H9 (cell line): ENCODE results near the gene LATS2. TPM values are rescaled to one million over a fixed set of nuclear protein-coding genes. Genes with fewer than 3 reads are reported as not detected.

Experiments used
- DNase-seq: peaks from one replicate; pipeline ENCODE4 v3.0.0-alpha.2; 2017
- H2AFZ ChIP-seq: one replicate; pipeline ENCODE4 v1.6.1; 2013; ENCODE audit warnings: mild to moderate bottlenecking, low read length, control low read depth, moderate library complexity
- H2AK5ac ChIP-seq: 2 replicates; pipeline ENCODE4 v1.6.1; 2013; ENCODE audit warnings: low read length, control low read depth, mixed read lengths; ENCODE audit not compliant: insufficient read length
- H2BK120ac ChIP-seq: one replicate; pipeline ENCODE4 v1.6.1; 2013; ENCODE audit warnings: low read depth, mild to moderate bottlenecking, low read length, control low read depth, inconsistent platforms; ENCODE audit not compliant: poor library complexity, severe bottlenecking
- H2BK12ac ChIP-seq: 2 replicates; pipeline ENCODE4 v1.6.1; 2013; ENCODE audit warnings: low read length, control low read depth, mixed read lengths, low read depth; ENCODE audit not compliant: insufficient read length
- H2BK15ac ChIP-seq: 2 replicates; pipeline ENCODE4 v1.6.1; 2013; ENCODE audit warnings: low read depth, low read length, control low read depth
- H2BK20ac ChIP-seq: one replicate; pipeline ENCODE4 v1.6.1; 2013; ENCODE audit warnings: low read depth, mild to moderate bottlenecking, low read length, control low read depth, inconsistent platforms; ENCODE audit not compliant: poor library complexity, severe bottlenecking
- H2BK5ac ChIP-seq: 2 replicates; pipeline ENCODE4 v1.6.1; 2013; ENCODE audit warnings: low read length, control low read depth, mixed read lengths; ENCODE audit not compliant: insufficient read length
- H3K14ac ChIP-seq: 2 replicates; pipeline ENCODE4 v1.6.1; 2013; ENCODE audit warnings: low read length, control low read depth; ENCODE audit not compliant: insufficient read depth
- H3K18ac ChIP-seq: 2 replicates; pipeline ENCODE4 v1.6.1; 2013; ENCODE audit warnings: low read depth, mild to moderate bottlenecking, mixed read lengths, low read length, control low read depth; ENCODE audit not compliant: insufficient read length
- H3K23ac ChIP-seq: 2 replicates; pipeline ENCODE4 v1.6.1; 2013; ENCODE audit warnings: low read length, control low read depth, mixed read lengths, low read depth; ENCODE audit not compliant: insufficient read length
- H3K23me2 ChIP-seq: 2 replicates; pipeline ENCODE4 v1.6.1; 2013; ENCODE audit warnings: low read depth, mild to moderate bottlenecking, mixed read lengths, low read length, control low read depth; ENCODE audit not compliant: insufficient read length, poor library complexity, severe bottlenecking
- H3K27ac ChIP-seq: 2 replicates; pipeline ENCODE4 v1.5.1; 2013; ENCODE audit warnings: low read length, control low read depth, mixed read lengths, low read depth; ENCODE audit not compliant: insufficient read length
- H3K27me3 ChIP-seq: 2 replicates; pipeline ENCODE4 v1.6.1; 2013; ENCODE audit warnings: low read length, control low read depth, inconsistent platforms; ENCODE audit not compliant: insufficient read depth
- H3K4ac ChIP-seq: 2 replicates; pipeline ENCODE4 v1.6.1; 2013; ENCODE audit warnings: low read depth, mild to moderate bottlenecking, control low read depth, inconsistent platforms, low read length, moderate library complexity
- H3K4me1 ChIP-seq: 2 replicates; pipeline ENCODE4 v1.6.1; 2013; ENCODE audit warnings: low read length, control low read depth, inconsistent platforms; ENCODE audit not compliant: insufficient read depth
- H3K4me2 ChIP-seq: 2 replicates; pipeline ENCODE4 v1.6.1; 2013; ENCODE audit warnings: low read length, control low read depth, mixed read lengths; ENCODE audit not compliant: insufficient read length, insufficient read depth
- H3K56ac ChIP-seq: 2 replicates; pipeline ENCODE4 v1.6.1; 2013; ENCODE audit warnings: low read depth, mild to moderate bottlenecking, mixed read lengths, low read length, control low read depth; ENCODE audit not compliant: insufficient read length
- H3K79me1 ChIP-seq: 2 replicates; pipeline ENCODE4 v1.6.1; 2013; ENCODE audit warnings: low read depth, mild to moderate bottlenecking, moderate library complexity, low read length, control low read depth, inconsistent platforms; ENCODE audit not compliant: insufficient read depth, poor library complexity, severe bottlenecking
- H3K79me2 ChIP-seq: 2 replicates; pipeline ENCODE4 v1.6.1; 2013; ENCODE audit warnings: low read length, control low read depth, inconsistent platforms; ENCODE audit not compliant: insufficient read depth
- H3K9ac ChIP-seq: 2 replicates; pipeline ENCODE4 v1.6.1; 2013; ENCODE audit warnings: low read length, control low read depth, mixed read lengths; ENCODE audit not compliant: insufficient read length; ENCODE audit errors: extremely low read depth
- H3K9me3 ChIP-seq: one replicate; pipeline ENCODE4 v1.6.1; 2013; ENCODE audit warnings: low read depth, low read length, inconsistent platforms; ENCODE audit not compliant: control insufficient read depth
- H3T11ph ChIP-seq: one replicate; pipeline ENCODE4 v1.6.1; 2013; ENCODE audit warnings: mild to moderate bottlenecking, low read length, control low read depth, inconsistent platforms
- H4K20me1 ChIP-seq: one replicate; pipeline ENCODE4 v1.6.1; 2013; ENCODE audit not compliant: control insufficient read depth, insufficient read length, insufficient read depth
- H4K5ac ChIP-seq: 2 replicates; pipeline ENCODE4 v1.6.1; 2013; ENCODE audit warnings: low read depth, mild to moderate bottlenecking, mixed read lengths, low read length, control low read depth; ENCODE audit not compliant: insufficient read length
- H4K8ac ChIP-seq: replicated peaks from 2 replicates; pipeline ENCODE4 v1.6.1; 2013; ENCODE audit warnings: low read length, control low read depth, mixed read lengths, low read depth; ENCODE audit not compliant: insufficient read length
- H4K91ac ChIP-seq: 2 replicates; pipeline ENCODE4 v1.6.1; 2013; ENCODE audit warnings: low read depth, mild to moderate bottlenecking, moderate library complexity, mixed read lengths, low read length, control low read depth; ENCODE audit not compliant: insufficient read length
- H3K27ac Mint-ChIP-seq, 3 experiments: 2 replicates in 2 of 3; 3 replicates in 1 of 3; pipeline ENCODE4 v1.8.0; 2020 to 2021; ENCODE audit warnings: mixed read lengths in 3 of 3, mild to moderate bottlenecking in 1 of 3, moderate library complexity in 1 of 3
- H3K27me3 Mint-ChIP-seq: 2 replicates; pipeline ENCODE4 v1.8.0; 2021; ENCODE audit warnings: low read depth, mild to moderate bottlenecking, moderate library complexity, mixed read lengths
- H3K36me3 Mint-ChIP-seq, 3 experiments: 2 replicates in 2 of 3; 3 replicates in 1 of 3; pipeline ENCODE4 v1.8.0; 2020 to 2021; ENCODE audit warnings: low read depth in 3 of 3, mixed read lengths in 3 of 3; ENCODE audit not compliant: insufficient read depth in 1 of 3
- H3K4me1 Mint-ChIP-seq, 2 experiments: 2 replicates each; pipeline ENCODE4 v1.8.0; 2020; ENCODE audit warnings: mixed read lengths in 2 of 2
- H3K4me3 Mint-ChIP-seq, 2 experiments: 2 replicates in 1 of 2; 3 replicates in 1 of 2; pipeline ENCODE4 v1.8.0; 2020 to 2021; ENCODE audit warnings: mild to moderate bottlenecking in 2 of 2, mixed read lengths in 2 of 2, moderate library complexity in 1 of 2
- H3K9me3 Mint-ChIP-seq, 2 experiments: 2 replicates in 1 of 2; 3 replicates in 1 of 2; pipeline ENCODE4 v1.8.0; 2020; ENCODE audit warnings: mild to moderate bottlenecking in 2 of 2, mixed read lengths in 2 of 2, moderate library complexity in 1 of 2
- WGBS: extraction: QIAGEN DNeasy Blood & Tissue Kit; methylation state at CpG from one replicate; pipeline ENCODE4 v1.1.7; 2013; ENCODE audit warnings: missing lambda C conversion rate, low lambda C conversion rate, mixed read lengths; ENCODE audit not compliant: insufficient read length; ENCODE audit errors: extremely low coverage; 5-methylcytosine and 5-hydroxymethylcytosine counted together
- total RNA-seq: library from RNA; stranded (reverse); gene quantifications from 2 replicates; pipeline ENCODE4 v1.2.1, GENCODE V29; 2021
- TF ChIP-seq, protein P1 (sequence below): fragments of 200-600 bp; sonication (generic); conservative IDR thresholded peaks from 3 replicates; pipeline ENCODE4 v1.8.0; 2021; ENCODE audit warnings: antibody characterized with exemption, mild to moderate bottlenecking

The LATS2 gene
- total RNA-seq, 1 experiment from 2014 or later = 20.0 TPM

DNA sequence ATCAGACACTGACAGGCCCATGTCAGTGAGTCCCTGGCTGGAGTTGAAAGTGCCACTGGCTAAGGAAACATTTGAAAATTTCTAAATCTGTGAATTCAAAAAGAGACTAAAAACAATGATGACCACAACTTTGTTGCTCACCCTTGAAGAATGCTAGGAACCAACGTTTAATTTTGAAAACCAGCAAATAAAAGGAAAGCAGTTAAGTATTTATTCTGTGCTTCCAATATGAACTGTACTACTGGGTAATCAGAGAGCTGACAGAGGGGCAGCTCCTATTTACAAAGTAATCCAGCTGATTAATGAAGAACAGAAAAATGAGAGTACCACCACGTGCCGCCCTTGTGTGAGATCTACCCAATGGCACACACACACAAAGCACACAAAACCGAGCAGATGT, 44.7 kb upstream of the LATS2 start:
- Histone ChIP-seq H2AK5ac (no peak overlapping the region), H3K27me3 (no peaks in the 10 kb centered on the region), H3T11ph (no peak overlapping the region), H3K79me1 (no peaks in the 10 kb centered on the region), H3K23ac (no peak overlapping the region), H2BK20ac (no peak overlapping the region), H3K27ac (no peak overlapping the region), H3K23me2 (no peaks in the 10 kb centered on the region), H3K9me3 (no peaks in the 10 kb centered on the region), H2BK15ac (no peak overlapping the region), H4K8ac (no peak overlapping the region), H3K4me1 (no peaks in the 10 kb centered on the region), H2AFZ (no peak overlapping the region), H2BK12ac (no peak overlapping the region), H3K4ac (no peak overlapping the region), H3K79me2 (no peaks in the 10 kb centered on the region), H4K20me1 (no peaks in the 10 kb centered on the region), H3K56ac (no peak overlapping the region), H3K9ac (no peak overlapping the region), H3K4me2 (no peak overlapping the region), H2BK5ac (no peak overlapping the region), H4K5ac (no peak overlapping the region), H3K14ac (no peak overlapping the region), H4K91ac (no peak overlapping the region), H3K18ac (no peak overlapping the region), H2BK120ac (no peak overlapping the region)
- Mint-ChIP-seq H3K4me1 (peaks cover 4% of the 10 kb centered on the region in 2 experiments; a peak in 3 of 4 replicates), H3K27ac (no peak overlapping the region; a peak in 1 of 7 replicates), H3K9me3 (no peaks in the 10 kb centered on the region; a peak in 1 of 5 replicates), H3K27me3 (peaks cover 3% of the 10 kb centered on the region; the same call in 1 of the 2 replicates), H3K36me3 (no peaks in the 10 kb centered on the region; a peak in 1 of 7 replicates), H3K4me3 (no peak overlapping the region)
- TF ChIP-seq, protein P1, sequence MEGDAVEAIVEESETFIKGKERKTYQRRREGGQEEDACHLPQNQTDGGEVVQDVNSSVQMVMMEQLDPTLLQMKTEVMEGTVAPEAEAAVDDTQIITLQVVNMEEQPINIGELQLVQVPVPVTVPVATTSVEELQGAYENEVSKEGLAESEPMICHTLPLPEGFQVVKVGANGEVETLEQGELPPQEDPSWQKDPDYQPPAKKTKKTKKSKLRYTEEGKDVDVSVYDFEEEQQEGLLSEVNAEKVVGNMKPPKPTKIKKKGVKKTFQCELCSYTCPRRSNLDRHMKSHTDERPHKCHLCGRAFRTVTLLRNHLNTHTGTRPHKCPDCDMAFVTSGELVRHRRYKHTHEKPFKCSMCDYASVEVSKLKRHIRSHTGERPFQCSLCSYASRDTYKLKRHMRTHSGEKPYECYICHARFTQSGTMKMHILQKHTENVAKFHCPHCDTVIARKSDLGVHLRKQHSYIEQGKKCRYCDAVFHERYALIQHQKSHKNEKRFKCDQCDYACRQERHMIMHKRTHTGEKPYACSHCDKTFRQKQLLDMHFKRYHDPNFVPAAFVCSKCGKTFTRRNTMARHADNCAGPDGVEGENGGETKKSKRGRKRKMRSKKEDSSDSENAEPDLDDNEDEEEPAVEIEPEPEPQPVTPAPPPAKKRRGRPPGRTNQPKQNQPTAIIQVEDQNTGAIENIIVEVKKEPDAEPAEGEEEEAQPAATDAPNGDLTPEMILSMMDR = no peak
- WGBS = no CpG with 5 or more reads among the region's 4 CpGs
- no peak for DNase-seq
